Caco-2 (cell line): ENCODE data around the gene COL8A1. TPM values are rescaled to one million over a fixed set of nuclear protein-coding genes. Genes with fewer than 3 reads are reported as not detected.

Experiments
- BruUV-seq: library from RNA; stranded (reverse); fragments of 400-500 nt; replicated peaks from 2 replicates; lab custom pipeline; 2021; lab: Mats Ljungman, UMichigan
- CTCF ChIA-PET: fragments of 300-600 bp; sonication (Branson Sonifier 250); formaldehyde crosslinking; loops from one replicate; lab custom pipeline; 2022; ENCODE audit warnings: antibody characterized with exemption; lab: Charles Lee
- POLR2A ChIA-PET: fragments of 300-600 bp; sonication (Branson Sonifier 250); formaldehyde crosslinking; loops from one replicate; lab custom pipeline; 2022; ENCODE audit warnings: antibody characterized with exemption; lab: Charles Lee
- DNase-seq, 2 experiments: peaks; one replicate each; pipeline versions ENCODE4 v3.0.0 to v3.0.0-alpha.2; 2020 to 2022
- H3K27me3 ChIP-seq: replicated peaks from 2 replicates; pipeline ENCODE4 v1.6.0; 2011; ENCODE audit warnings: low read length; ENCODE audit not compliant: control insufficient read depth, insufficient read depth
- H3K36me3 ChIP-seq: 2 replicates; pipeline ENCODE4 v1.5.1; 2011; ENCODE audit warnings: low read length; ENCODE audit not compliant: control insufficient read depth, insufficient read depth
- H3K4me1 ChIP-seq: fragments of 250-450 bp; sonication (Bioruptor Pico); 2 replicates; pipeline ENCODE4 v1.5.1; 2020; ENCODE audit warnings: mild to moderate bottlenecking
- H3K4me3 ChIP-seq: 2 replicates; pipeline ENCODE4 v1.5.1; 2011; ENCODE audit warnings: low read depth, mild to moderate bottlenecking, control low read depth, low read length
- H3K9me3 ChIP-seq: fragments of 250-450 bp; sonication (Bioruptor Pico); 2 replicates; pipeline ENCODE4 v1.5.1; 2020; ENCODE audit warnings: mild to moderate bottlenecking, moderate library complexity
- H3K27ac Mint-ChIP-seq: one replicate; pipeline ENCODE4 v1.8.0; 2022; ENCODE audit warnings: mixed read lengths; ENCODE audit not compliant: unreplicated experiment
- H3K27me3 Mint-ChIP-seq: one replicate; pipeline ENCODE4 v1.8.0; 2022; ENCODE audit warnings: mixed read lengths; ENCODE audit not compliant: insufficient read depth, unreplicated experiment
- H3K36me3 Mint-ChIP-seq: one replicate; pipeline ENCODE4 v1.8.0; 2022; ENCODE audit warnings: mild to moderate bottlenecking, mixed read lengths; ENCODE audit not compliant: insufficient read depth, unreplicated experiment
- H3K4me1 Mint-ChIP-seq: one replicate; pipeline ENCODE4 v1.8.0; 2022; ENCODE audit warnings: low read depth, mixed read lengths; ENCODE audit not compliant: unreplicated experiment
- H3K4me3 Mint-ChIP-seq: one replicate; pipeline ENCODE4 v1.8.0; 2022; ENCODE audit warnings: mild to moderate bottlenecking, moderate library complexity, mixed read lengths; ENCODE audit not compliant: unreplicated experiment
- H3K9me3 Mint-ChIP-seq: one replicate; pipeline ENCODE4 v1.8.0; 2022; ENCODE audit warnings: mixed read lengths; ENCODE audit not compliant: unreplicated experiment
- intact Hi-C: fragments of 100-400 bp; cut with micrococcal nuclease; formaldehyde crosslinking; loops from one replicate; pipeline ENCODE4 v1.10.0; 2022; ENCODE audit not compliant: unreplicated experiment
- total RNA-seq: library from RNA; stranded (reverse); gene quantifications from 2 replicates; pipeline ENCODE4 v1.2.3, GENCODE V29; 2022
- TF ChIP-seq, protein P1 (sequence below), 2 experiments: fragments of 200-600 bp in 1 of 2; IDR thresholded peaks; 1 replicate in 1 of 2; 2 replicates in 1 of 2; pipeline versions ENCODE4 v1.5.1 to v1.8.0; 2011 to 2022; ENCODE audit warnings: antibody characterized with exemption in 1 of 2, control low read depth in 1 of 2, inconsistent platforms in 1 of 2, low read depth in 1 of 2, low read length in 1 of 2, mild to moderate bottlenecking in 1 of 2, moderate library complexity in 1 of 2; ENCODE audit not compliant: insufficient read depth in 1 of 2, severe bottlenecking in 1 of 2, unreplicated experiment in 1 of 2

The COL8A1 gene
- total RNA-seq, 1 experiment from 2014 or later: not detected

DNA sequence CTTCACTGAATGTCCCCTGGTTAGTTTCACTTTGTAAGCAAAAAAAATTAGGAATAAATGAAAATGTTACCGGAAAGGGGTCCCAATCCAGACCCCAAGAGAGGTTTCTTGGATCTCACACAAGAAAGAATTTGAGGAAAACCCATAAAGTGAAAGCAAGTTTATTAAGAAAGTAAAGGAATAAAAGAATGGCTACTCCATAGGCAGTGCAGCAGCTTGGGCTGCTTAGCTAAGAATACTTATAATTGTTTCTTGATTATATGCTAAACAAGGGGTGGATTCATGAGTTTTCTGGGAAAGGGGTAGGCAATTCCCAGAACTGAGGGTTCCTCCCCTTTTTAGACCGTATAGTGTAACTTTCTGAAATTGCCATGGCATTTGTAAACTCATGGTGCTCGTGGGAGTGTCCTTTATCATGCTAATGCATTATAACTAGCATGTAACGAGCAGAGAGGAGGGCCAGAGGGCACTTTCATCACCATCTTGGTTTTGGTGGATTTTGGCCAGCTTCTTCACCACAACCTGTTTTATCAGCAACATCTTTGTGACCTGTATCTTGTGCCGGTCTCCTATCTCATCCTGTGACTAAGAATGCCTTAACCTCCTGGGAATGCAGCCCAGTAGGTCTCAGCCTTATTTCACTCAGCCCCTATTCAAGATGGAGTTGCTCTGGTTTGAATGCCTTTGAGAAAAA is 138.3 kb downstream of the COL8A1 start:
- TF ChIP-seq, protein P1, sequence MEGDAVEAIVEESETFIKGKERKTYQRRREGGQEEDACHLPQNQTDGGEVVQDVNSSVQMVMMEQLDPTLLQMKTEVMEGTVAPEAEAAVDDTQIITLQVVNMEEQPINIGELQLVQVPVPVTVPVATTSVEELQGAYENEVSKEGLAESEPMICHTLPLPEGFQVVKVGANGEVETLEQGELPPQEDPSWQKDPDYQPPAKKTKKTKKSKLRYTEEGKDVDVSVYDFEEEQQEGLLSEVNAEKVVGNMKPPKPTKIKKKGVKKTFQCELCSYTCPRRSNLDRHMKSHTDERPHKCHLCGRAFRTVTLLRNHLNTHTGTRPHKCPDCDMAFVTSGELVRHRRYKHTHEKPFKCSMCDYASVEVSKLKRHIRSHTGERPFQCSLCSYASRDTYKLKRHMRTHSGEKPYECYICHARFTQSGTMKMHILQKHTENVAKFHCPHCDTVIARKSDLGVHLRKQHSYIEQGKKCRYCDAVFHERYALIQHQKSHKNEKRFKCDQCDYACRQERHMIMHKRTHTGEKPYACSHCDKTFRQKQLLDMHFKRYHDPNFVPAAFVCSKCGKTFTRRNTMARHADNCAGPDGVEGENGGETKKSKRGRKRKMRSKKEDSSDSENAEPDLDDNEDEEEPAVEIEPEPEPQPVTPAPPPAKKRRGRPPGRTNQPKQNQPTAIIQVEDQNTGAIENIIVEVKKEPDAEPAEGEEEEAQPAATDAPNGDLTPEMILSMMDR (IDR thresholded peaks at IDR 0.05; ENCODE audit: insufficient read depth in 1 of 2, low read depth in 1 of 2, low read length in 1 of 2, severe bottlenecking in 1 of 2, unreplicated experiment in 1 of 2): no peak
- ChIA-PET CTCF (interaction anchor here (0.6 kb wide), 1 partner anchor 761 kb away, joined by 3 read pairs; no protein-coding TSS in a partner anchor), POLR2A (no interaction called here)
- intact Hi-C loops: no loop called here
- Mint-ChIP-seq H3K36me3 (no peaks in the 10 kb centered on the region), H3K9me3 (no peaks in the 10 kb centered on the region), H3K27ac (no peak overlapping the region), H3K4me3 (no peak overlapping the region), H3K27me3 (peaks cover 20% of the 10 kb centered on the region), H3K4me1 (no peaks in the 10 kb centered on the region)
- no peaks in the 10 kb centered on the region for H3K9me3 ChIP-seq
- H3K4me1 ChIP-seq: no peaks in the 10 kb centered on the region
- no peak overlapping the region for H3K4me3 ChIP-seq
- DNase-seq: no peak
- H3K27me3 ChIP-seq: no peaks in the 10 kb centered on the region
- H3K36me3 ChIP-seq: no peaks in the 10 kb centered on the region
- no TSS peak for BruUV-seq

DNA sequence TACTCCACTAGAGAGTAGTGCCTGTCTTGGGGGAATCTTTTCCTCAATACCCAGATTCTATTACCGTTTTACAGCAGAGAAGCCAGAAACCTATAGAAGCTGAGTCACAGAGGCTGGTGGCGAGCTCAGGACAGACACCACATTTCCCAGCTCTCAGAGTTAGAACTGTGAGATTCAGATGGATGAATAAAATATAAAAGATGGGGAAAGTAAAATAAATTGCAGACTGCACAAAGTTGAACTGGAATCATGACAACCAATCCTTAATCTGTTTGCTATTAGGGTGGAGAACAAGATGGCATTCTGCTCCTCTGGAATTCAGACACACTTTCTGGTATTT is 138.8 kb downstream of the COL8A1 start:
- BruUV-seq: no TSS peak
- intact Hi-C loops: no loop called here
- Mint-ChIP-seq H3K4me1 (no peaks in the 10 kb centered on the region), H3K36me3 (no peaks in the 10 kb centered on the region), H3K4me3 (no peak overlapping the region), H3K27ac (no peak overlapping the region), H3K27me3 (peaks cover 19% of the 10 kb centered on the region), H3K9me3 (no peaks in the 10 kb centered on the region)
- ChIA-PET CTCF (no interaction called here), POLR2A (no interaction called here)
- H3K4me1 ChIP-seq: no peaks in the 10 kb centered on the region
- H3K9me3 ChIP-seq: no peaks in the 10 kb centered on the region
- no peak overlapping the region for H3K4me3 ChIP-seq
- H3K36me3 ChIP-seq: no peaks in the 10 kb centered on the region
- DNase-seq: no peak
- TF ChIP-seq, protein P1 (IDR thresholded peaks at IDR 0.05; ENCODE audit: insufficient read depth in 1 of 2, low read depth in 1 of 2, low read length in 1 of 2, severe bottlenecking in 1 of 2, unreplicated experiment in 1 of 2): no peak
- H3K27me3 ChIP-seq: no peaks in the 10 kb centered on the region

DNA sequence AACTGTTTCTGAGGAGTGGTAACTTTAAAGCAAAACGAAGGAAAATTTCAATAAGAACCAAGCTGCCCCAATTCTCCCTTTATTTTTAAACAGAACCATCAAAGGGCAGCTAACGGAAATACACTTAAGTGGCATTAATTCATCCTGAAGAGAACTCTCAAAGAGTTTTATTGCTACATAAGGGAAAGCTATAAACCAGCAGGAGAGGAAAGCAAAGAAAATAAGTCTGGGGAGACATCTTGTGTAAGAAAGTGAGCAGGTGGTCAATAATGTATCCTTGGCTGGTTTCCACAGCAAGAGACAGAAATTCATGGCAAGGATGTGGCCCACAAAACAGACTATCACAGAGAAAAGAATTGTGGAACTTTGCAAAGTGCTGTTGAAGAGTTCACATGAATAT is 139.3 kb downstream of the COL8A1 start:
- Histone ChIP-seq H3K4me1 (no peaks in the 10 kb centered on the region), H3K9me3 (no peaks in the 10 kb centered on the region), H3K27me3 (no peaks in the 10 kb centered on the region), H3K4me3 (no peak overlapping the region), H3K36me3 (no peaks in the 10 kb centered on the region)
- no peak for DNase-seq
- CTCF ChIA-PET: interaction anchor here (0.6 kb wide), 1 partner anchor 145 kb away, joined by 3 read pairs; no protein-coding TSS in a partner anchor
- Mint-ChIP-seq H3K36me3 (no peaks in the 10 kb centered on the region), H3K27me3 (peaks cover 17% of the 10 kb centered on the region), H3K4me1 (no peaks in the 10 kb centered on the region), H3K9me3 (no peaks in the 10 kb centered on the region), H3K27ac (no peak overlapping the region), H3K4me3 (no peak overlapping the region)
- intact Hi-C loops: no loop called here
- BruUV-seq: no TSS peak
- TF ChIP-seq, protein P1 (IDR thresholded peaks at IDR 0.05; ENCODE audit: insufficient read depth in 1 of 2, low read depth in 1 of 2, low read length in 1 of 2, severe bottlenecking in 1 of 2, unreplicated experiment in 1 of 2): no peak
- POLR2A ChIA-PET: no interaction called here
